C4-2B (cell line): ENCODE measurements around the gene UCP3.
A peak's percentile ranks its signal among the peaks of the same experiment; 100 is the strongest.

Experiments used
- H3K27ac ChIP-seq: fragments of 450-650 bp; 2 replicates; pipeline ENCODE4 v1.5.1; 2017
- ZFX ChIP-seq: fragments of 450-650 bp; IDR thresholded peaks from 2 replicates; pipeline ENCODE4 v1.6.1; 2017
- TF ChIP-seq, protein P1 (sequence below): fragments of 450-650 bp; conservative IDR thresholded peaks from 2 replicates; pipeline ENCODE4 v1.5.1; 2017; ENCODE audit warnings: mild to moderate bottlenecking

UCP3 gene

GRCh38 chr11:74037309-74037708 is 28.4 kb upstream of the UCP3 start:
- no peak overlapping the region for H3K27ac ChIP-seq
- no peak for TF ChIP-seq ZFX
- TF ChIP-seq, protein P1, sequence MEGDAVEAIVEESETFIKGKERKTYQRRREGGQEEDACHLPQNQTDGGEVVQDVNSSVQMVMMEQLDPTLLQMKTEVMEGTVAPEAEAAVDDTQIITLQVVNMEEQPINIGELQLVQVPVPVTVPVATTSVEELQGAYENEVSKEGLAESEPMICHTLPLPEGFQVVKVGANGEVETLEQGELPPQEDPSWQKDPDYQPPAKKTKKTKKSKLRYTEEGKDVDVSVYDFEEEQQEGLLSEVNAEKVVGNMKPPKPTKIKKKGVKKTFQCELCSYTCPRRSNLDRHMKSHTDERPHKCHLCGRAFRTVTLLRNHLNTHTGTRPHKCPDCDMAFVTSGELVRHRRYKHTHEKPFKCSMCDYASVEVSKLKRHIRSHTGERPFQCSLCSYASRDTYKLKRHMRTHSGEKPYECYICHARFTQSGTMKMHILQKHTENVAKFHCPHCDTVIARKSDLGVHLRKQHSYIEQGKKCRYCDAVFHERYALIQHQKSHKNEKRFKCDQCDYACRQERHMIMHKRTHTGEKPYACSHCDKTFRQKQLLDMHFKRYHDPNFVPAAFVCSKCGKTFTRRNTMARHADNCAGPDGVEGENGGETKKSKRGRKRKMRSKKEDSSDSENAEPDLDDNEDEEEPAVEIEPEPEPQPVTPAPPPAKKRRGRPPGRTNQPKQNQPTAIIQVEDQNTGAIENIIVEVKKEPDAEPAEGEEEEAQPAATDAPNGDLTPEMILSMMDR = no peak

DNA sequence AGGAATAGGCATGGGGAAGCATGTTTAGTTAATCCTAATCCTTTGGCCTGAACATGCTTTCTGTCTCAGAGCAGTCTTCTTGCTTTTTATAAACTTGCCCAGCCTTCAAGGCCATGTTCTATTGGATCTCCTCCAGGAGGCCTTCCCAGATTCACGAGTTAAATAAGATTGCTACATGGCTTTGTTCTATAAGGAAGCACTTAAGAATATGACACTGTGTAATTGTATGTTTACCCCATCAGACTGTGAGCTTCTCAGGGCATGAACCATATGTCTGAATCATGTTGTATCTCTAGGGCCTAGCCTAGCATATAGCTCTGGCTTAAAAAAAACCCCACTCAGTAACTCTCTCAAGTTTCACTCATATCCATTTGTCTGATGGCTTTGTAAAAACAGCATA is 26.4 kb upstream of the UCP3 start:
- H3K27ac ChIP-seq = peak overlapping the region; percentile 73
- TF ChIP-seq, protein P1 = no peak
- no peak for TF ChIP-seq ZFX

DNA sequence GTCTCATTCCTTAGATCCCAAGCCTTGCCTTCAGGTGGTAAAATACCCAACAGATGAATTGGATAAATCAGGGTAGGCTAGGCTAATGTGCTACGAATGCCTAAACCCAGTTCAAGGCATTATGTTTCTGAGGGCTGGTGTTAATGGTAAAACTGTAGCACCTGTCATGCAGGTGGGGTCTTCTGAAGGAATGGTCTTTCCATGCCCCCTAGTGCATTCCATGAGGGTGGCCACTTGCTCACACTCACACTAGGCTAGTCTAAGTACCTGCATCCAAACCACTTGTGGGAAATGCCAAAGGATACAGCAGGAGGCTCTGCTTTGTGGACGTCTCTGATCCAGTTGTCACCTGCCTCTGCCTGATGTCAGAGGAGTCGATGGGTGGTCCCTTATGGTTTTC is 24.2 kb upstream of the UCP3 start:
- H3K27ac ChIP-seq = no peak overlapping the region
- no peak for TF ChIP-seq ZFX
- TF ChIP-seq, protein P1 = no peak

GRCh38 chr11:74030723-74031676 is 22.1 kb upstream of the UCP3 start:
- H3K27ac ChIP-seq = no peak overlapping the region
- TF ChIP-seq, protein P1 = no peak
- TF ChIP-seq ZFX = no peak

DNA sequence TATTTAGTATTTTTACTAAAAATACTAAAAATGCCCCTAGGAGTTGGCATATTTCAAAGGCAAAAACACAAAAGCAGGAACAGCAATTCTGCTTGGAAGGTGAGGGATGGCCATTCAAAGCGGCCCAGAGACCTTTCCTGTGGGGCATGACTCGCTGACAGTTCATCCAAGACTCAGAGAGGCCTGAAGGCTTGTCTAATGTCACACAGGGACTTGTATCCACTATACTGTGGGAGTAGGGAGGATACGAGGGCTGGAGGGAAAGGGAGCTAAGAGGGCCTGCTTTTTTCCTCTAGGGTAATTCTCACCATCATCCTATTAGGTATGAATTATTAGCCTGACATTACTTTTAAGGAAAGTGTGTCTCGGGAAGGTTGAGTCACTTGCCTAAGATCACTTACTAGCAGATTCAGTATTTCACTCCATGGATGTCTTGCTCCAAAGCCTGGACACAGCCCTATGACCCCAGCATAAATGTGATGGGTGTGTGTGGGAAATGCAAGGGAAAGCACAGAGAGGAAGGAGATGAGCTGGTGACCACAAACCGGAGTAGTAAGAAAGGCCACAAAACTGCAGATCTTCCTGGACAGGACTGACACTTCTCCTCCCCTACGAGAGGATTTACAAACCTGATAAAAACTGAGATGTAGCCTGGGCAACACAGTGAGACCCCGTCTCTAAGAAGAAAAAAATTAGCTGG is 16.7 kb upstream of the UCP3 start:
- no peak overlapping the region for H3K27ac ChIP-seq
- TF ChIP-seq, protein P1 = no peak
- TF ChIP-seq ZFX = no peak

- TF ChIP-seq ZFX = no peak
- TF ChIP-seq, protein P1 = no peak
- H3K27ac ChIP-seq = no peak overlapping the region
Measured at GRCh38 chr11:74024261-74025029, 15.6 kb upstream of the UCP3 start.
